ENCODE measurements around the gene LY6G5C.

The LY6G5C gene

DNA sequence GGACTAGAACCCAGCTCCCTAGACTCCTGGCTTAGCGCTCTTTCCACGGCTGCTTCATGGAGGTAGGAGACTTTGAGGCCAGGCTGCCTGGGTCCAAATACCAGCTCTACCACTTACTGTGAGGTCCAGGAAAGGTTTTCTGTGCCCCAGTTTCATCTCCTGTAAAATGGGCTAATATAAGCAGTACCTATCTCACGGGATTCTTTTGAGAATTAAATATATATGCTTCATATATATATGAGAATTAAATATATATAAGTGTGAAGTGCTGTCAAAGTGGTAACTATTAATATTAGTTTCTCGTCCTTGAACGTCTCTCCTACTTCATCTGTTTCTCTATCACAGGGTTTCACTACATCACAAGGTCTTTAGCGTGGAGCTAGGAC, 10.2 kb upstream of the LY6G5C start:
- no peak for DNase-seq

DNA sequence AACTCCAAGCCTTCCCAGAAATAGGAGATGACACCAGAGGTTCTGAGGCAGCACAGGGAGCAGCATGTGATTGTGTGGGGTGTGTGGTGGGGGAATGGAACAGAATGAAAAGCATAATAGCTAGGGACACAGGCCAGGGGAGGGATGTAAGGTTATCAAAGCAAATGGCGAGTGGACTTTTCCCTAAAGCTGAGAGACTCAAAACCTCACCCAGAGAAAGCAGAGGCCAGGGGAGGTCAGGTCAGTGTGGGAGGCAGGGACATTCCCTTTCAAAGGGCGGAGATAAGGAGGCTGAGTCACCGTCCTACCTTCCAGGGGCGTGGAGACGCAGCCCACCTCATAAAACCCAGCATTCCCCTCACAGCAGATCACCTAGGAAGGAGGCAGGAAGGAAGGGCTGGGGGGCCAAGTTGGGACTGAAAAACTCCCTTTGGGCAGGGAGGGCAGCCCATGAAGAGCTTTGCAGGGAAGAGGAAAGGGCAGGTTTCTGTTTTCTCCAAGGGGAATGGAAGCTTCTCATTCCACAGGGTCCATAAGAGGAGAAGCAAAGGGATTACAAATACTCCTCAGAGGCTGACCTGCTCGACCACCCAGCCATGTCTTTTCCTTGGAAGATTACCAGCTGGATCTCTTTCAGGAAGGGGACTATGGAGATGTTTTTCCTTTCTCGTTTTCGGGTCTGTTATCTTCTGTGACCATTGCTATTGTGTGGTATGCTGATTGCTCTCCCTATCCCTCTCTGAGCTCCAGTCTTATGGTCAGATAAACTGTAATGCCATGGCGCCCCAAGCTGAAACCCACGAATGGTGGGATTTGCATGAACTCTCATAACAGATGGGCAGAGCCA, 9.6 kb upstream of the LY6G5C start:
- DNase-seq, result no peak

DNA sequence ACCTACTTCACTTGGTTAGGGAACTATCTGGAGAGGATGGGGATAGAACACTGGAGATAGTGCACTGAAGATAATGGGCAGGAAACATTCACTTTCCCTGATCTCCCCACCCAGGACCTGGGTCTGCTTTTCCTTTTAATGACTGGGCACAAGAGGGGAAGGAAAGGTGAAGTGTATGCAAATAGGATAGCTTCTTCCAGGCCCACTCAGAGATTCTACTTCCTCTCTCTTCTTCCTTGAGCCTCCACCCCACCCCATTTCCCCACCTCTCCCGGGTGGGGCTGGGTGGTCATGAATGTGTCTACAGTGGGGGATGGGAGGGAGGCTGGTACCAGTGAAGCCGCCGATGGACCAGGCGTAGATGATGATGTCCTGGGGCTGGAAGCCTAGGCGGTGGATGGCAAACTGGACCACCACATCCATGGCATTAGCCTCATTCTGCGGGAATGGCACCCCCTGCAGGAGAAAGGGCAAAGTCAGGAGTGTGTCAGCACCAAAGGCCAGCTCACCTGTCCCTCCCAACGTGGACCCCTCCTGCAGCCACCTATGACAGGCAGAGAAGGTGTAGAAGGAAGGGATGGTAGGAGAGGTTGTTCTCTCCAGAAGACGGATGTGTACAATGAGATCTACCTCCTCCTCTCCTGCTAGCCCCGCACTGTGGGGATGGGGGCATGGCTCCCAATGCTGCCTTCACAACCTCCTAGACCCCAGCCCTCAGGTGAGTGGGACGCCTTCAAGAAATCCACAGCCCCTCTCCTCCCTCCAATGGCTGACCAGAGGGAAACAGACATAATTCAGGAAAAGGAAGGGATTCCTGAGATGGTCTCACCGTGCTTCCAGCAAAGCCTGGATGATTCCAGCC, 8.6 kb upstream of the LY6G5C start:
- no peak for DNase-seq

DNA sequence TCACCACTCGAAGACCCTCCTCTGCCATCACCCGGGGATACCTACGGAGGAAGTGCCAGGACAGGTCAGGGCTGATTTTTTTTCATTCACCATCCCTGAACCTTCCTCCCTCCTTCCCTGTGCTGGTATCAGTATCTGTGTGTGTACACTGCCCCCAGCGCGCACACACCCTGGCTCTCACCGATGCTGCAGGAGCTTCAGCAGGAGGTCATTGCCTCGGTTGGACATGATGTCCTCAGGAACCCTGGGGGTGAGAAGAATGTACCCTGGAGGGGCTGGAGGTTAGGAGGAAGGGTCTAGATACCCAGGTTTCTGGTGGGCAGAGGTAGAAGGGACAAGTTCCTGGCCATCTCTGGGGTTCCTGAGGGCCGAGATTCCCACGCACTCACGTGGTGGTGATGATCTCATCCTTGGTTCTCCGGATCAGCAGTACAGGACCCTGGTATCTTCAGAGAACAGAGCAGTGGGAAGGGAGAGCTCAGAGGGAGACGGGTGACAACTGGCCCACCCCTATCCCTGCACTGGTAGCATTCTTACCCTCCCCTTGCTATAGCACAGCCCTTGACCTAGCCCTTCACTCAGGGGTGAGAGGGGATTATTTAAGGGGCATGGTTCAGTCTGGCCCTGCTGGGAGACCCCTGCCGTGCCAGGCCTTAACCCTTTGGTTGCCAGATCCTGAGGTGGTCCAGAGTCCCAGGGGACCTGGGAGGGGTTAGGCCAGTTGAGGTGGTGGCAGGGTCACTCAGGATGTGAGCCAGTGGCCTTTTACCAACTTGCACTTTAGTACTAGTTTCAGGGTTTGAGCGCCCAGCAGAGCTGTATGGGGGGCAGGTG, 7.2 kb upstream of the LY6G5C start:
- DNase-seq, result no peak

DNA sequence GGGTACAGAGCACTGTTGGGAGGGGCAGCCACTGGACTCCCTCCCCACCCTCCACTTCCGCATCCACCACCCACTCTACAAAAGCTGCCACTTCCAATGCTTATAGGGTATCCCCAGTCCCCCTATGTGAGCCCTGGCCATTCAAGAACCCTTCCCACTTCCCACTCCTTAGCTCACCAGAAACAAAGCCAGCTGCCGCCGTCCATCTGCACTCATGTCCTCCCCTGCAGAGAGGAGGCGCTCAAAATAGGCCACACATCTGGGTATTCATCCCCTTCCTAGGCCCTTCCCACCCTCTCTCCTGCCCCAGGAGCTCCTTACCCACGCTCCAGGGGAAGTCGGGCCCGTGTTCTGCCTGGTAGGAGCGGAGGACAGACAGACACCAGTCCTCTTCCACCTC, 6.5 kb upstream of the LY6G5C start:
- no peak for DNase-seq

DNA sequence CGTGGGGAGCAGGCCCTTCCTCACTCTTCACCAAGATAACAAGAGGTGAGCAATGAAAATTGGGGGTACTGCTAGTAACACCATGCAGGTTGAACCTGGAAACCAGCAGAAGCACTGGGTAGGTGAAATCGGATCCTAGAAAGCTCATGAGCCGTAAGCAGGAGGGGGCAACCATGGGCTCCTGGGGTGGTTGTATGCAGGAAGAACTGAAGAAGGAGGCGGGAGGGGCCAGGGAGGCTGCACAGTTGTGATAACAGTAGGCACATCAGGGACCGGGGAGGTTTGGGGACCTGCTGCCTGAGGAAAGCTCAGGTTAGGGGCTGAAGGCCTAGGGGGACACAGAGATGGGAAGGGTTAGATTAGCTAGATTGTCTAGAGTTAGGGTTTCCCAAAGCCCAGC, 5.6 kb upstream of the LY6G5C start:
- no peak for DNase-seq

- DNase-seq, result no peak
Observed at GRCh38 chr6:31683591-31683990, 2.7 kb upstream of the LY6G5C start.

DNA sequence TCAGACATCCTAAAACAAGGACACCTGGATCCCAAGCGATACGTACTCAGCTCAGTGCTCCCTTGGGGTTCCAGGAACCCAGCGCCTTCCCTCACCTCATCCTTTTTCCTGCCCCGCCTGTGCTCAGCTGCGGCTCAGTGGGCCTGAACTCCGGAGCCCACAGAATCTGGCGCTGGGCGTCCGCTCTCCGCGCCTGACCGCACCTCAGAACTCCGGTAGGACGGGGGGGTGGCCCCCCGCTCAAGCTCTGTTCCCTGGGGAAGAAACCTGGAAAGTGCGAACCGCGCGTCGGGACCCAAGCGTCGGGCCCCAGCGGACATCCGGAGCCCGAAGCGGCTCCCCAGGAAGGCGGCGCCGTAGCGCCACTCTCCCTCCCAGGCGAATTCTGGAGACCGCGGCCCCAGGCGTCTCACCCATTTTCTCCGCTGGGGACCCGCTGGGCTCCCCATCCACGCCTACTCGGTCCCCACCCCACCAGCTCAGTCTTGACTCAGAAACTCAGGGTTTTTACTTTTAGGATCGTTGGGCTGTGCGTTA, 336 bp upstream of the LY6G5C start:
- DNase-seq, result peak; percentile 34

DNA sequence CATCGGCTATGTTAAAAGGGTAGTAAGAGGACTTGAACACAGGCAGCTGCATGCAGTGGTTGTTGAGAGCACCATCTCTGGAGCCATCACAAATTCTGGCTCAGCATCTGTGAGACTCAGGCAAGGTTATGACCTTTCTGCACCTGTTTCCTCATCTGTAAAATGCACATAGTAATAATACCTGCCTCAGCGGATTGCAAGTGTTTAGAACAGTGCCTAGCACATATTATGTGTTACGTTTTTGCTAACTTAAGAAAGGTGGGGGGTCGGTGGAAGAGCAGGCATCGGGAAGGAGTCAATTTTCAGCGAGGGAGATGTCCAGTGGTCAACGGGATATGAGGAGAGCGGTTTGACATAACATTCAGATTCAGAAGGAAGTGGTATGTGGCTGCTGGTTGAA, 2.9 kb downstream of the LY6G5C start:
- DNase-seq, result no peak

GRCh38 chr6:31676904-31677303, 4.0 kb downstream of the LY6G5C start:
- no peak for DNase-seq

DNA sequence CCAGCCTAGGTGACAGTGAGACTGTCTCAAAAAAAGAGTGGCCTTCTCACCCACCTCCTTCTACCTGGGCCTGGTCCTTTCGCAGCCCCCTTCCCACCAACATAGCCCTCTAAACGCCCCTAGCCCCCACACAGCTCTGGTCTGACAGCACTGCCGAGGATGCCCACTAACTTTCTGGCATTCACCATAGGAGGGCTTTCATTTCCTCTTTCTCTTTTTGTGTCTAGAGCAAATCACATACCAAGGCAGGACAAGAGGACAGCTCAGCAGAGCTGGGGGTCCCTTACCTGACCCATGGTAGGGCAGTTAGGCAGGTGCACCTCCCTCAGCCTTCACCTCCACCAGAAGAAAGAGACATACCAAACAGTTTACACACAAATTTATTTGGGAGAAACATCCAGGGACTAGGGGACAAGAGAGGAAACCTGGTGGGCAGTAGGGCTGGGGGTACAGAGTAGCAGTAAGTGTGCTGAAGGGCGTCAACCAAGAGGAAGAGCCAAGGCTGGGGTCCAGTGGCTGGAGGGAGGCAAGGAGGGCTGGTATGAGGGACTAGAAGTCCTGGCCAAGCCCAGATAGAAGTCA, 4.5 kb downstream of the LY6G5C start:
- no peak for DNase-seq

DNA sequence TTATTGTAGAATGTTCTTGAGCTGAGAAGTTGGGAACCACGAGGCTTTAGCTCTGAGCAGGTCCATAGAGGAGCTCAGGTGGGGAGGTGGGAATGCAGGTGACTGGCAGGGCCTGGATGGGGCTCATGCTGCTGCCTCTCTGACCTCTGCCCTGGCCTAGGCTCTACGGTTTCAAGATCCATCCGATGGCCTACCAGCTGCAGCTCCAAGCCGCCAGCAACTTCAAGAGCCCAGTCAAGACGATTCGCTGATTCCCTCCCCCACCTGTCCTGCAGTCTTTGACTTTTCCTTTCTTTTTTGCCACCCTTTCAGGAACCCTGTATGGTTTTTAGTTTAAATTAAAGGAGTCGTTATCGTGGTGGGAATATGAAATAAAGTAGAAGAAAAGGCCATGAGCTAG, 11.2 kb downstream of the LY6G5C start, which contains the start of gene LY6G5B:
Gene LY6G5B, plus strand, starts transcription at position 301 of the 400 bp plus-strand sequence. CDS start 975 bp downstream, outside the sequence.
- DNase-seq, result no peak

DNA sequence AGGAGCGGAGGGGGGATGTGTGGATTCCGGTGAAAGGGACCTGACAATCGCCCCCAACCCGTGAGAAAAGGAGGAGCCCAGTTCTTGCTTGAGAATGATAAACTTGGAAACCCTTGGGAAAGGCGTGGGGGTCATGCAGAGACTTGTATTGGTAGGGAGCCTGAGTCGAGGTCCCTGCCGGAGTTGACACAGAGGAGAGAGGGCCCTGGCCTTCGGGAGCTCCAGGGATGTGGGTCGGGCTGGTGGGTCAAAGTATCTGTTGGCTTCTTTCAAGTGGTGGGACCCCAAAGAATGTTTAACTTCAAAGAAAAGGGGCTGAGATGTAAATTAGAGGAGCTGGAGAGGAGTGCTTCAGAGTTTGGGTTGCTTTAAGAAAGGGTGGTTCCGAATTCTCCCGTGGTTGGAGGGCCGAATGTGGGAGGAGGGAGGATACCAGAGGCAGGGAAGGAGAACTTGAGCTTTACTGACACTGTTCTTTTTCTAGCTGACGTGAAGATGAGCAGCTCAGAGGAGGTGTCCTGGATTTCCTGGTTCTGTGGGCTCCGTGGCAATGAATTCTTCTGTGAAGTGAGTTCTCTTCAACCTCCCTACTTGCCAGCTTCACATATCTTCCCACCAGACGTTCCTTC, 14.4 kb downstream of the LY6G5C start:
- DNase-seq, result no peak

GRCh38 chr6:31665501-31666336, 15.1 kb downstream of the LY6G5C start, which contains the start of gene CSNK2B:
Gene CSNK2B (plus strand): TSS chr6:31666080. CDS start chr6:31666832, 752 bp downstream.
- DNase-seq, result peak; percentile 98

- DNase-seq, result peak; percentile 90
Observed at GRCh38 chr6:31664790-31665500, 15.9 kb downstream of the LY6G5C start, which contains the start of gene GPANK1. Gene GPANK1 (minus strand): TSS chr6:31664997. CDS start chr6:31664478, 519 bp downstream.

DNA sequence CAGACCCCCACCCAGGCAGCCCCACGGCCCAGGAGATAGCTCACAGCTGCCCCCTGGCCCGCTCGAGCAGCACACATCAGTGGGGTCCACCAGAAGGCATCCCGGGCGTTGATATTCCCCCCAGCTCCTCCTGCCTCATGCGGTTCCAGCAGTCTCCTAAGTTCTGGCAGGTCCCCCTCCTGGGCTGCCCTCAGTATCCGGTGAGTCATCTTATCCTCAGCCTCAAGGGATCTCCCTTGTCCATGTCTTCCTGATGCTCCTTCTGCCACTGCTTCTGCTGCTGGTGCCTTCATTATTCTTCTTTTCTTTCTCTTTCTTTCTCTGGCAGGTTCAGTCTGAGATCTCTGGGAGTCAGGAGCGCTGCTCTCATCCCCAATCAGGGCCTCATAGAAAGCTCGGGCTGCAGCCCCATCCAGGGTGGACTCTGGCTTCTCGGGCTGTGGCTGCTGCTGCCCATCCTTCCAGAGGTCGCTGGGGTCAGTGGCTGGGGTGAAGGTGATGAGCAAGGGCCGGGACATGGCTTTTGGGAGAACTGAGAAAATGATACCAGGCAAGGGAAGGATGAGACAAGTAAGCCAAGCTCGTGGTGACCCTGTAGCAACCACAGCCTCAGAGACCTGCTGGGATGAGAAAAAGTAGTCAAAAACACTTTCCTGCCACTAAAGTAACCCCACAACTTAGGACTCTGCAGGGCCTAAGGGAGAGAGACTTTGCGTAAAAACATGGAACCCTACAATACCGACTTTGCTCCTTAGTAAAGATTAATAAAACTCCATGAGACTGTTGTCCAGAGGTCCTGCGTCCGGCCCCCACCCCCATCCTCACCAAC, 16.7 kb downstream of the LY6G5C start:
- DNase-seq, result no peak

DNA sequence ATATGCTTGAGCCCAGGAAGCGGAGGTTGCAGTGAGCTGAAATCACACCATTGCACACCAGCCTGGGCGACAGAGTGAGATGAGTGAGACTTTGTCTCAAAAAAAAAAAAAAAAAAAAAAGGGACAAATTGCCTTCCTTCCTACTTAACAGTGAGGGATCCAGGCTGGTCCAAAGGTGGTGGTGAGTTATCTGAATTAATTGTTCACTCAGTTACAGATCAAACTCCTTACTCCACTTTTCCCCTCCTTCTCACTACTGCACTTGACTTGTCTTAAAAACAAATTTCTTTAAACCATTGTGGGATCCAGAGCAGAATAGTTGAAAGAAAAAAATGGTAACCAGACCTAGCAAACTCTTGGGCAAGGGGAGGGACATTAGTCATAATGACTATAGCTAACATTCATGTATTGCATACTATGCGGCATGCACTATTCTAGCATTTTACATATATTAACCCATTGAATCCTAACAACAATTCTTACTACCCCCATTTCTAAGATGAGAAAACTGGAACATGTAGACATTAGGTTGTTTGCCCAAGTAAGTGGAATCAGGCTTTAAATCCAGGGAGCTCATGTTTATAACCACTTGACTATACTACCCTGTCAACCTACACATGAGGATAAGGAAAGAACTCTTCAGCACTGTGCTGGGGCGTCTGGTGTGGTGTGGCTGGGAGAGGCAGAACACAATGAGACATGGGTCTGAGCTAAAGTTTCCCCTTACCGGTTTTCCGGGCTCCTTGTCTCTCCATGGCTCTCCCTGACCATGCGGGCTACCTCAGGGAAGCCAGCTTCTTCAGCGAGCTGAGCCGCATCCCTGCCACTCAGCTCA, 17.5 kb downstream of the LY6G5C start:
- DNase-seq, result no peak
